Tibial nerve (tissue), 4 donors: ENCODE measurements around the gene TMC3. TPM values are rescaled to one million over a fixed set of nuclear protein-coding genes. Genes with fewer than 3 reads are reported as not detected.

Source experiments
- DNase-seq, 2 donors: peaks; one replicate each; pipeline ENCODE4 v3.0.0-alpha.2; 2019; ENCODE audit warnings: low spot score in 2 of 2
- H3K27ac ChIP-seq, 4 donors: fragments of 200-600 bp; sonication (generic) in 3 of 4; one replicate each; pipeline ENCODE4 v1.5.1; 2017 to 2019; ENCODE audit warnings: mild to moderate bottlenecking in 1 of 4
- H3K27me3 ChIP-seq, 2 donors: fragments of 200-600 bp; sonication (generic) in 1 of 2; one replicate each; pipeline versions ENCODE4 v1.5.1 to v1.6.0; 2017 to 2019
- H3K36me3 ChIP-seq, 3 donors: fragments of 200-600 bp; sonication (generic); one replicate each; pipeline ENCODE4 v1.5.1; 2018 to 2019
- H3K4me1 ChIP-seq, 4 donors: fragments of 200-600 bp; sonication (generic) in 3 of 4; one replicate each; pipeline ENCODE4 v1.5.1; 2017 to 2019
- H3K4me3 ChIP-seq, 4 donors: fragments of 200-600 bp; sonication (generic) in 3 of 4; one replicate each; pipeline ENCODE4 v1.5.1; 2017 to 2019; ENCODE audit warnings: mild to moderate bottlenecking in 1 of 4, moderate library complexity in 1 of 4
- H3K9me3 ChIP-seq, 4 donors: fragments of 200-600 bp; sonication (generic) in 3 of 4; one replicate each; pipeline ENCODE4 v1.5.1; 2017 to 2019
- EP300 ChIP-seq, 2 donors: sonication (generic); formaldehyde crosslinking; IDR thresholded peaks; one replicate each; pipeline ENCODE4 v1.6.1; 2017; ENCODE audit warnings: antibody characterized with exemption in 2 of 2, mild to moderate bottlenecking in 1 of 2
- POLR2A ChIP-seq, 2 donors: fragments of 450-650 bp; IDR thresholded peaks; one replicate each; pipeline ENCODE4 v1.6.1; 2017; ENCODE audit warnings: antibody characterized with exemption in 2 of 2, mild to moderate bottlenecking in 2 of 2, moderate library complexity in 2 of 2
- WGBS, 2 donors: methylation state at CpG; one replicate each; pipeline ENCODE4 v1.1.5; 2018; 5-methylcytosine and 5-hydroxymethylcytosine counted together
- total RNA-seq, 4 donors: library from RNA; depleted of rRNA; stranded (reverse); fragments of >200 nt; gene quantifications; one replicate each; pipeline ENCODE4 v1.1.0, GENCODE V29; 2016
- TF ChIP-seq, protein P1 (sequence below), 5 experiments: fragments of 200-600 bp in 3 of 5; fragments of 450-650 bp in 2 of 5; sonication (generic) in 3 of 5; IDR thresholded peaks; one replicate each; pipeline ENCODE4 v1.5.1; 2016 to 2019; ENCODE audit warnings: antibody characterized with exemption in 5 of 5, mild to moderate bottlenecking in 3 of 5, moderate library complexity in 2 of 5

Gene TMC3
- total RNA-seq, 4 donors from 2014 or later, result not detected

DNA sequence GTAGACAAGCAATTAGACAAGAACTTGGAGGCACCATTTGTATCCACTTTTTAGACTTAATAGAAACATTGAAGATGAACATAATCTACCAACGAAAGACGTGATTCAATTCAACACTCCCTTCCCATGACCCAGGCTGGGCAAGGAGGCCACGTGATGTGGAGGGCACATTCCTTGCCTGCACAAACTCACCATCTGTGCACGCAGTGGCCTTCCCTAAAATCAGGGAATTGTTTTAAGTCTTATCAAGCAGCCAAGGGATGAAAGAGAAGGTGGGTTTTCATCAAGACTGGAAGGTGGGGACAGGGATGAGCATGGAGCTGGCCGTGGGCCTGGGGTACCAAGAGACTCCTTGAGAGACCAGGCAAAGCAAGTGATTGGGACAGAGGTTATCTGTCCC lies 63.5 kb downstream of the TMC3 start:
- DNase-seq, result no peak
- Histone ChIP-seq H3K9me3 (no peaks in the 10 kb centered on the region), H3K36me3 (peaks cover 0 to 82% (median 11%) of the 10 kb centered on the region in 3 donors), H3K27ac (peak overlapping the region in 2 of 4 donors; percentile 37 to 67), H3K27me3 (no peaks in the 10 kb centered on the region), H3K4me1 (peaks cover 0 to 25% (median 14%) of the 10 kb centered on the region in 4 donors), H3K4me3 (no peak overlapping the region)
- TF ChIP-seq, protein P1, sequence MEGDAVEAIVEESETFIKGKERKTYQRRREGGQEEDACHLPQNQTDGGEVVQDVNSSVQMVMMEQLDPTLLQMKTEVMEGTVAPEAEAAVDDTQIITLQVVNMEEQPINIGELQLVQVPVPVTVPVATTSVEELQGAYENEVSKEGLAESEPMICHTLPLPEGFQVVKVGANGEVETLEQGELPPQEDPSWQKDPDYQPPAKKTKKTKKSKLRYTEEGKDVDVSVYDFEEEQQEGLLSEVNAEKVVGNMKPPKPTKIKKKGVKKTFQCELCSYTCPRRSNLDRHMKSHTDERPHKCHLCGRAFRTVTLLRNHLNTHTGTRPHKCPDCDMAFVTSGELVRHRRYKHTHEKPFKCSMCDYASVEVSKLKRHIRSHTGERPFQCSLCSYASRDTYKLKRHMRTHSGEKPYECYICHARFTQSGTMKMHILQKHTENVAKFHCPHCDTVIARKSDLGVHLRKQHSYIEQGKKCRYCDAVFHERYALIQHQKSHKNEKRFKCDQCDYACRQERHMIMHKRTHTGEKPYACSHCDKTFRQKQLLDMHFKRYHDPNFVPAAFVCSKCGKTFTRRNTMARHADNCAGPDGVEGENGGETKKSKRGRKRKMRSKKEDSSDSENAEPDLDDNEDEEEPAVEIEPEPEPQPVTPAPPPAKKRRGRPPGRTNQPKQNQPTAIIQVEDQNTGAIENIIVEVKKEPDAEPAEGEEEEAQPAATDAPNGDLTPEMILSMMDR (IDR thresholded peaks at IDR 0.05), result no peak
- TF ChIP-seq EP300 (IDR thresholded peaks at IDR 0.05) (no peak), POLR2A (IDR thresholded peaks at IDR 0.05) (no peak)
- WGBS, 2 donors, result 93 to 94% methylated on average over 5 of the region's 5 CpGs

DNA sequence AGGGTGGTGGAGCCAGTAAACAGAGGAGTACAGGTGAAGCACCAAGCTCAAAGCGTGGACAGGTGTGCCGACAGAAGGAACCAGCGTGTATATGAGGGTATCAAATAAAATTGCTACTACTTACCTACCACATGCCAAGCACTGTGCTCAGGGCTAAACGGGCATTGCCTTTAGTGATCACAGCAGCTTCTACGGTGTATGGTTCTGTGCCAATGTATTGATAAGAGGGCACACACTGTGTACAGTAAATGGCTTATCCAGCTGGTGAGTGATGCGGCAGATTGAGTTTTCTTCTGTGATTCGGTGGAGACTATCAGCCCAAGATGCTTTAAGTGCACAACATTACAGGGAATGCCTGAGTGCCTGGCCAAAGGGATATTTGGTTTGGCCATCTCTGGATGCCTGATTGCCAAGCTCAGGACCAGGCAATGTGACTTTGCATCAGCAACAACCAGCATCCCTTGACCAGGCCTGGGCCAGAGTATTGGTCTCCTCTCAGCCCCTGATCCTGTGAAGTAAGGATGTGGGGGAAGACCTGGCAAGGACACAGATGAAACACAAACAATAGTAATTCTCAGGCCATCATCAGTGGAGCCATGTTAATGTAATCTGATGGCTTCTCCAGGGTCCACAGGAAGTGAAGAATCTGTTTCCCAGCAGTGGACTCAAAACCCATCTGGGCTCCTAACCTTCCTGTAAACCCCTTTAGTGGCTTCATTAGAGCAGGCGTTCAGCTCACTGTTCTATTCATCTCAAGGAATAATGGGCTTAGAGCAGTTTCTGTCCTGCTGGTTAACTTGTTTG lies 64.2 kb downstream of the TMC3 start:
- peaks cover 0 to 78% (median 11%) of the 10 kb centered on the region in 3 donors for H3K36me3 ChIP-seq
- DNase-seq, result no peak
- 90 to 94% methylated on average over 8 of the region's 8 CpGs for WGBS, 2 donors
- H3K4me1 ChIP-seq, result peaks cover 0 to 31% (median 18%) of the 10 kb centered on the region in 4 donors
- H3K27ac ChIP-seq, result peak overlapping the region in 1 of 4 donors; percentile 37
- H3K27me3 ChIP-seq, result no peaks in the 10 kb centered on the region
- TF ChIP-seq EP300 (IDR thresholded peaks at IDR 0.05), result peak in 1 of 2 donors; percentile 8
- TF ChIP-seq POLR2A (IDR thresholded peaks at IDR 0.05), result no peak
- TF ChIP-seq, protein P1 (IDR thresholded peaks at IDR 0.05), result no peak
- H3K4me3 ChIP-seq, result no peak overlapping the region
- H3K9me3 ChIP-seq, result no peaks in the 10 kb centered on the region

DNA sequence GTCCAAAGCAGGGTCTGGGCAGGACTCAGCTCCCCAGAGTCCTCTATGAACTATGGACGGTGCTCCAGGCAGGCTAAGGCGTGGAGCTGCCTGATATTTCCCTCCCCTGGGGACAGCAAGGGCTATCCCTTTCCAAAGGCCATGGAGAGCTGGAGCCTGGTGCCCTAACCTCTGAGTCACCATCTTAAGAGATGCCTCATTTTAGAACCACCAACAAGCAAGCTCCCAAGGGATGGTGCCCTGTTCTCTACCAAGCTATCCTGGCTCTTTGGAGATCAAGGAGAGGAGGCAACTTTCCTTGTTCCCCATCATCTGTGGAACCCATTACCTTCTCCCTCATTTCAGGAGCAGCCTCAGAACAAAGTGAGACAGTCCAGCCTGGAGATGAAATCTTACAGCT lies 65.8 kb downstream of the TMC3 start:
- peak overlapping the region in 1 of 4 donors; percentile 18 for H3K27ac ChIP-seq
- no peak overlapping the region for H3K4me3 ChIP-seq
- H3K36me3 ChIP-seq, result peaks cover 0 to 75% (median 11%) of the 10 kb centered on the region in 3 donors
- 67 to 70% methylated on average over 2 of the region's 2 CpGs for WGBS, 2 donors
- DNase-seq, result no peak
- H3K27me3 ChIP-seq, result no peaks in the 10 kb centered on the region
- TF ChIP-seq EP300 (IDR thresholded peaks at IDR 0.05) (no peak), POLR2A (IDR thresholded peaks at IDR 0.05) (no peak)
- TF ChIP-seq, protein P1 (IDR thresholded peaks at IDR 0.05), result no peak
- peaks cover 0 to 43% (median 30%) of the 10 kb centered on the region in 4 donors for H3K4me1 ChIP-seq
- H3K9me3 ChIP-seq, result no peaks in the 10 kb centered on the region

DNA sequence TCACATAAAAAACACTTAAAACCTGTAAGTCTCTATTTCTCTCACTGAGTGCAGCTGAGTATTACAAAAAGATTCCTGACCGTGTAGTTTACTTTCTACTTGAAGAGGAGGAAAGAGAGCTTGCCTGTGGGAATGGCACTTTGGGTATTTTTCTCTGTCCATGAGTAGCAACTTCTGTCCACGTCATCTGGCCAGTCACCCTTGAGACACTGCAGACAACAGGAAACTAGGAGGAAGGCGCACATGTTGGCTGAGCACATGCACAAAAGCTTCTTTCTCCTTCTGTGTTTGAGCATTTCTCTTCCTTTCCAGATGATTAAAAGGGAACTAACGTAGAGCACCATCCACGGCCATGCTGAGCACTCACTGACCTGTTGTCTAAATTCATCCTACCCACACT lies 69.8 kb downstream of the TMC3 start:
- Histone ChIP-seq H3K4me1 (peaks cover 0 to 34% (median 24%) of the 10 kb centered on the region in 4 donors), H3K36me3 (peaks cover 0 to 80% (median 19%) of the 10 kb centered on the region in 3 donors), H3K4me3 (no peak overlapping the region), H3K27me3 (no peaks in the 10 kb centered on the region), H3K9me3 (no peaks in the 10 kb centered on the region), H3K27ac (peak overlapping the region in 3 of 4 donors; percentile 58 to 79 (median 76))
- WGBS, 2 donors, result 46 to 52% methylated on average over 5 of the region's 5 CpGs
- peak; percentile 43 to 60 for DNase-seq
- TF ChIP-seq EP300 (IDR thresholded peaks at IDR 0.05), result peak in 1 of 2 donors; percentile 72
- TF ChIP-seq POLR2A (IDR thresholded peaks at IDR 0.05), result no peak

DNA sequence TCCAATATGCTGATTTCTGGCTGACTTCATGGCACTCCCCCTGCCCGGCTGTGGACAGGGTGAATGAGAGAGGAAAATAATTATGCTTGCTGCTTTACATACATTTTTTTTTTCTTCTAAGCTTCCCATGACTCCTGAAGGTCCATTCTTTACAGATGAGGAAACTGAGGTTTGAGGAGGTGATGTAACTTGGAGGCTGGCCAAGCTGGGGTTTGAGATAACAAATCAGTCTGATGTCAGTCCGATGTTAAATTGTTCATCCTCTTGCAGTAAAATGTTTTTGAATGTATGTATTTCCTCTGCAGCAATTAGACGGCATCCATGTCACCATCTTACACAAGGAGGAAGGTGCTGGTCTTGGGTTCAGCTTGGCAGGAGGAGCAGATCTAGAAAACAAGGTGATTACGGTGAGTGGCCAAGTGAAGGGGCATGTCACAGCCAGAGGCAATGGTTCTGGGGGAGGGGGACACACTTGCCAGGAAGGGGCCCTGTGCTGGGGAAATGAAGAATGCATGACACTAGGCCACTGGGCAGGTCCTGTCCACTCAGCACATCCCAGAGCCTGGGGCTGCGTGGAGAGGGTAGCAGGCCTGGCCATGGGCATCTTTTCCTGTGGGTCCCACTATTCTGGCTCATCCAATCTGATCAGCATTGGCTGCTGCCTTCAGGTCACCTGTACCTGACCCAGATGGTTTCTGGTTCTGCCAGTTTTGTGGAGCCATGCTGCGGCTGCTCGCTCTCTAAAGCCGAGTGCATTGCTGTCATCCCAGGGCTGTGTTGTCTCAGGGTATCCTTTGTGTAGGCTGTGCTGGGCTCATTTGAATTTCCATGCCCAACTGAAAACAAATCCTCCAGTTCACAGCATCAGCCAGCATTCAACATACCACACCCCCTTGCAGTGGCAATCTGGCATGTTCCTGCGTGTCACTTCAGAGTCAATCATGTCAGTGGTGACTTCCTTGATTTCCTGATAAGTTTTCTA lies 70.5 kb downstream of the TMC3 start:
- Histone ChIP-seq H3K4me1 (peaks cover 0 to 34% (median 24%) of the 10 kb centered on the region in 4 donors), H3K27ac (peak overlapping the region in 3 of 4 donors; percentile 58 to 79 (median 76)), H3K4me3 (no peak overlapping the region), H3K36me3 (peaks cover 0 to 77% (median 19%) of the 10 kb centered on the region in 3 donors), H3K27me3 (no peaks in the 10 kb centered on the region), H3K9me3 (no peaks in the 10 kb centered on the region)
- WGBS, 2 donors, result 62 to 71% methylated on average over 9 of the region's 9 CpGs
- DNase-seq, result no peak
- no peak for TF ChIP-seq EP300 (IDR thresholded peaks at IDR 0.05)
- no peak for TF ChIP-seq POLR2A (IDR thresholded peaks at IDR 0.05)
- TF ChIP-seq, protein P1 (IDR thresholded peaks at IDR 0.05), result no peak
